Type B pancreatic cell (in vitro differentiated cells): ENCODE measurements around the gene ANXA9. TPM values are rescaled to one million over a fixed set of nuclear protein-coding genes. Genes with fewer than 3 reads are reported as not detected.

ENCODE experiments used
- DNase-seq: peaks from one replicate; pipeline ENCODE4 v3.0.0; 2021; ENCODE audit warnings: mixed read lengths; ENCODE audit not compliant: unreplicated experiment; ENCODE audit errors: extremely low spot score
- H3K27ac Mint-ChIP-seq: 2 replicates; pipeline ENCODE4 v1.8.0; 2021; ENCODE audit warnings: mild to moderate bottlenecking, mixed read lengths
- H3K27me3 Mint-ChIP-seq: 2 replicates; pipeline ENCODE4 v1.8.0; 2021; ENCODE audit warnings: mixed read lengths
- H3K36me3 Mint-ChIP-seq: 2 replicates; pipeline ENCODE4 v1.8.0; 2021; ENCODE audit warnings: mixed read lengths
- H3K4me1 Mint-ChIP-seq: one replicate; pipeline ENCODE4 v1.8.0; 2021; ENCODE audit warnings: mixed read lengths; ENCODE audit not compliant: unreplicated experiment
- H3K4me3 Mint-ChIP-seq: 2 replicates; pipeline ENCODE4 v1.8.0; 2021; ENCODE audit warnings: mild to moderate bottlenecking, mixed read lengths
- H3K9me3 Mint-ChIP-seq: 2 replicates; pipeline ENCODE4 v1.8.0; 2021; ENCODE audit warnings: mixed read lengths
- total RNA-seq: library from RNA; stranded (reverse); gene quantifications from 2 replicates; pipeline ENCODE4 v1.2.1, GENCODE V29; 2021; ENCODE audit warnings: low replicate concordance
- TF ChIP-seq, protein P1 (sequence below): fragments of 200-600 bp; sonication (generic); conservative IDR thresholded peaks from 2 replicates; pipeline ENCODE4 v1.5.0; 2021; ENCODE audit warnings: antibody characterized with exemption, mild to moderate bottlenecking

Gene ANXA9
- total RNA-seq, 1 donor from 2014 or later: 5.8 TPM

DNA sequence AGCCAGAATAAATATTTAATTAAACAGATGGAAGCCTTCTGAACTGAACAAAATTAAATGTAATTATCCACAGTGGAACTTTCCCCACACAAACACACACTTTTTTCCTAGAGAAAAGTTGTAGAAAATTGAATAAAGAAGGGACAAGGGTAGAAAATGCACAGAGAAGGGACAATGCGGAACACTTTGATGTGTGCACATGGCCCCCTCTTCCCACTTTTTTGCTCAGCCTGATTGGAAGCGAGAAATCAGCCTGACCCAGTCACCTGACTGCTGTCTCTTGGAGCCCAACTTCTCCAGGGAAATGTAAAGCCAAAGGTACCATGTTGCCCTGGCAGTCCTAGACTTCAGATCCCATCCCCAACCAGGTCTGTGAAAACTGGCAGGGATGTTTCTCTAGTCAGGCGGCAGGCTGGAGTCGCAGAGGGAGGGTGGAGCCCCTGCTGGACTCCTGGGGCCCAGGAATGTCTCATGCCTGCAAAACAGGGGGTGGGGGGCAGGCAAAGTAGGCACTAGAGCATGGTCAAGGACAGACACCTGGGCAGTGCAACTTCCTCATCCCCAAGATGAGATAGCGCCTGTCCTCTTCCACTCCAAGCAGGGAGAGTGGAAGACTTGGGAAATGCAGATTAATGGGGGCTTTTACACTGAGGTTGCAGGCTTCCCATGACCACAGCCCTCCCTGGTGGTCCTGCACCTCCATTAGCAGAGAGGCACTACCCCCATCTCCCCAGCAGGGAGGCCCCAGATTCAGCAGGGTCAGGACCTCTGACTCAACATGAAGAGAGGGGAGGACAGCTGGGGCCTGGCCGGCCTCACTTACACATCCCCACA lies 10.3 kb upstream of the ANXA9 start:
- Mint-ChIP-seq H3K4me1 (peaks cover 38% of the 10 kb centered on the region), H3K27ac (peak overlapping the region; percentile 80), H3K36me3 (peaks cover 20% of the 10 kb centered on the region), H3K27me3 (no peaks in the 10 kb centered on the region), H3K9me3 (no peaks in the 10 kb centered on the region), H3K4me3 (peak overlapping the region; percentile 86)
- TF ChIP-seq, protein P1, sequence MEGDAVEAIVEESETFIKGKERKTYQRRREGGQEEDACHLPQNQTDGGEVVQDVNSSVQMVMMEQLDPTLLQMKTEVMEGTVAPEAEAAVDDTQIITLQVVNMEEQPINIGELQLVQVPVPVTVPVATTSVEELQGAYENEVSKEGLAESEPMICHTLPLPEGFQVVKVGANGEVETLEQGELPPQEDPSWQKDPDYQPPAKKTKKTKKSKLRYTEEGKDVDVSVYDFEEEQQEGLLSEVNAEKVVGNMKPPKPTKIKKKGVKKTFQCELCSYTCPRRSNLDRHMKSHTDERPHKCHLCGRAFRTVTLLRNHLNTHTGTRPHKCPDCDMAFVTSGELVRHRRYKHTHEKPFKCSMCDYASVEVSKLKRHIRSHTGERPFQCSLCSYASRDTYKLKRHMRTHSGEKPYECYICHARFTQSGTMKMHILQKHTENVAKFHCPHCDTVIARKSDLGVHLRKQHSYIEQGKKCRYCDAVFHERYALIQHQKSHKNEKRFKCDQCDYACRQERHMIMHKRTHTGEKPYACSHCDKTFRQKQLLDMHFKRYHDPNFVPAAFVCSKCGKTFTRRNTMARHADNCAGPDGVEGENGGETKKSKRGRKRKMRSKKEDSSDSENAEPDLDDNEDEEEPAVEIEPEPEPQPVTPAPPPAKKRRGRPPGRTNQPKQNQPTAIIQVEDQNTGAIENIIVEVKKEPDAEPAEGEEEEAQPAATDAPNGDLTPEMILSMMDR: peak; percentile 54
- DNase-seq: no peak

DNA sequence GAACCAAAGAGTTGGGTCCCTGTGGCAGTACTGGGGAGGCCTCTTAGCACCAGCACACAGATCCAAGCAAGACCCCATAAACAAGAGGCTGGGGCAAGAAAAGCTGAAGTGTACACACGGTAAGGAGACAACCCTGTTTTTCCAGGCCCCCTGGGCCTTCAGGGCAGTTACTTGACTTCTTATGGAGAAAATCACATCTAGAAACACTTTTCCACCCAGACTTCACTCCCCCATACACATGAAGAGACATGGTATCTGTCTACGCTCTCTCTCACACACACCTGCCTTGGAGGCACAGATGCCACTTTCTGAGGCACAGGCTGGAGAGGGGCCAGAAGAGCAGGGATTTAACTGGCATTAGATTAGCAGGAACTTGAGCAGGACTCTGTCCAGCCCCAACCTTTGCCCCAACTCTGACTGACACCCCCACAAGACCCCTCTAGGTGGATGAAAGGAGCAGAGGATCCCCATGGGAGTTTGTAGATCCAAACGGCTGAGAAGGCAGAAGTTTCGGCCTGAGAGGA lies 9.6 kb upstream of the ANXA9 start:
- Mint-ChIP-seq H3K27ac (peak overlapping the region; percentile 67), H3K4me3 (peak overlapping the region; percentile 86), H3K4me1 (peaks cover 40% of the 10 kb centered on the region), H3K36me3 (peaks cover 14% of the 10 kb centered on the region), H3K9me3 (no peaks in the 10 kb centered on the region), H3K27me3 (no peaks in the 10 kb centered on the region)
- TF ChIP-seq, protein P1: peak; percentile 13
- no peak for DNase-seq

- Mint-ChIP-seq H3K4me3 (peak overlapping the region; percentile 86), H3K27me3 (no peaks in the 10 kb centered on the region), H3K27ac (peak overlapping the region; percentile 67), H3K4me1 (peaks cover 40% of the 10 kb centered on the region), H3K9me3 (no peaks in the 10 kb centered on the region), H3K36me3 (peaks cover 5% of the 10 kb centered on the region)
- TF ChIP-seq, protein P1: no peak
- no peak for DNase-seq
Observed at GRCh38 chr1:150973258-150973835, 8.7 kb upstream of the ANXA9 start.

DNA sequence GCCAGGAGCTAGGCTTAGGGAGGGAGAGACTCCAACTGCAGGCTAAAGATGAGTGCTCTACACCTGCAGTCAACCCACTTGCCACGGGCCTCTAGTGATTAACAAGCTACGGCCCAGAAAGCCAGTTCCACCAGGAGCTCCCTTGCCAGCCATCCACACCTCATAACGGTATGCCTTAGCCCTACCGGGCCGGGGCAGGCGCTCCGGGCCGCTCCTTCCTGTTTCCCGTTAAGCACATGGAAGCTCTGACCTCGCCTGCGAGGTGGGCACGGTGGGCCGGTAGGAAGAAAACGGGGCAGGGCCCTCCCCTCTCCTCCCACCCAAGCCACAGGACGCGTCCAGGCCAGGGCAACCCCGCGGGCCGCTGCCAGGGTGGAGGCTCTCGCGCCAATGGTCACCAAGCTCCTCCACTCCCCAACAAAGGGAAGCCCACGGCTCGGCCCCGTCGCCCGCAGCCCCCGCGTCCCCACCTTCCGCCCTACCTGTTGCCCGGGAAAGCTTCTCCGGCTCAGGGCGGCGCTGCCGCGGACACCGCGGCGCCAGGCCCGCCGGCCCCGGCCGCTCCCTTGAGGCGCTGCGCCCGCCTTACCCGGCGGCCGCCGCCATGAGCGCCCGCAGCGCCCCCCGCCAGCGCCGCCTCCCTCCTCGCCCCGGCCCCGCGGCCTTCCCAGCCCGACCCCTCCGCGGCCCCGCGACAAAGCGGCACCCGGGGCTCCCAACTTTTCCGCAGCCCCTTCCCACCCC lies 8.1 kb upstream of the ANXA9 start:
- Mint-ChIP-seq H3K9me3 (no peaks in the 10 kb centered on the region), H3K27ac (peak overlapping the region; percentile 67), H3K4me1 (peaks cover 37% of the 10 kb centered on the region), H3K4me3 (peak overlapping the region; percentile 86), H3K36me3 (peaks cover under 1% of the 10 kb centered on the region), H3K27me3 (no peaks in the 10 kb centered on the region)
- TF ChIP-seq, protein P1: no peak
- no peak for DNase-seq

GRCh38 chr1:150974580-150975478 lies 7.3 kb upstream of the ANXA9 start, which contains the start of gene CERS2:
Gene CERS2 (minus strand): TSS chr1:150974835. CDS start chr1:150969090, 5,745 bp downstream.
- TF ChIP-seq, protein P1: no peak

More at GRCh38 chr1:150974580-150975478, 7.3 kb upstream of the ANXA9 start, which contains the start of gene CERS2:
- Mint-ChIP-seq H3K4me1 (peaks cover 42% of the 10 kb centered on the region), H3K27ac (peak within 1 kb of the TSS; percentile 67), H3K36me3 (no peaks in the 10 kb centered on the region), H3K4me3 (peak within 1 kb of the TSS; percentile 86), H3K9me3 (no peaks in the 10 kb centered on the region), H3K27me3 (no peaks in the 10 kb centered on the region)
- peak; percentile 88 for DNase-seq
